Myocyte (in vitro differentiated cells): ENCODE measurements around the gene IRF2BPL. TPM values are rescaled to one million over a fixed set of nuclear protein-coding genes. Genes with fewer than 3 reads are reported as not detected.
"Not testable (repeated sequence)": the region's sequence is repeated elsewhere in the genome, so short reads cannot be mapped to it uniquely, and the experiment has no call there.

Experiments
- DNase-seq: peaks from one replicate; pipeline ENCODE4 v3.0.0-alpha.2; 2012; ENCODE audit warnings: low read depth
- total RNA-seq: library from RNA; depleted of rRNA; stranded (reverse); fragments of >200 nt; gene quantifications from 2 replicates; pipeline ENCODE4 v1.2.3, GENCODE V29; 2014

Gene IRF2BPL
- total RNA-seq, 1 donor from 2014 or later: 78.2 TPM

- no peak for DNase-seq
Measured at GRCh38 chr14:77036484-77037214, 8.1 kb upstream of the IRF2BPL start.

DNA sequence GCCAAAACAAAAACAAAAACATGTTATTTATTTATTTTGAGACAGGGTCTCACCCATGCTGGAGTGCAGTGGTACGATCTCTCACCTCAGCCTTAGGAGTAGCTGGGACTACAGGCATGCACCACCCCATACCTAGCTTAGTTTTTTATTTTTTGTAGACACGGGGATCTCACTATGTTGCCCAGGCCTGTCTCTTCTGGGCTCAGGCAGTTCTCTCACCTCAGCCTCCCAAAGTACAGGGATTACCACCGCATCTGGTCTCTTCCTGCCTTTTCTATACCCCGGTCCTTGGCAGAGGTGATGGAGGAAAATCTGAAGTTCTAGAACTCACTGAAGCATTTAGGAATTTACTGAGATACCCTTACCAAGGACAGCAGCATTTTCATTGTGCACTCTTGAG is 6.8 kb upstream of the IRF2BPL start:
- DNase-seq: no peak

DNA sequence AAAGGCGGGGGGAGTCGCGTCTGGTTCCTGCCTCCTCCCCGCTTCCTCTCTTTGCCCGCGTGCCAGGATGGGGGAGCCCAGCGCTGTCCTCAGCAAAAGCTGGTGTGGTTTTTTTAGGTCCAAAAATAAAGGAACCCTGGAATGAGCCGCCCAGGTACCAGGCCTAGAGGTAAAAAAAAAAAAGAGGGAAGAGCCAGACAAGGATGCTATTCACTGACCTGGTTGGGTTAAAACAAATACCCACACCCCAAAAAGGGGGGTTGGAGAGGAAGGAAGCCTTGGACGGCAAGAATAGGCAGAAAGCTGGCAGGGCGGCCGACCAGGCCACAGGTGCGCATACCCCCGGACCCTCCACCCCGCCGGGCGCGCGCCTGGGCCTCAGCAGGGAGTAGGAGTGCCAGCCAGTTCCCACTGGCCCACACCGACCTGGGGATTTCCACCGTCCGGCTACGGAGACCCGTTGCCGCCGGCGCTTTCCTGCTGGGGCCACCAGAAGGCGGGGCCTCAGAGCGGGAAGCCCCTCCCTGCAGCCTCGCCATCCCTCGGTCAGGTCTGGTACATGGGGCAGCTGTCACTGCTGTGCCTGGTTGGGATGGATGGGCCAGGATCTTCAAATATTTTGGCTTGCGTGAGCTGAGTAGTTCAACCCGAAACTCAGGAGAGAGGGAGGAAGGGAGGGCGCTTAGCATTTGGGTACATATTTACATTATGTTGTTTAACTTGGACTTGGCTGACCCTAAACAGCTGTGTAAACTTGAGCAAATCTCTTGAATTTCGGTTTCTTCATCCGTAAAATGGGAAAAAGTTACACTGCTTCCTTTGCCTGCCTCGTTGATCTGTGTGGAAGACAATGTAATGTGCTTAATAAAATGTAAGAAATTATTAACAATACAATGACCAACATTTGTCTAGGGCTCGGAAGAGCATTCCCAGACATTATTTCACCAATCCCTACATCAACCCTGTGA is 5.4 kb upstream of the IRF2BPL start:
- peak; percentile 96 for DNase-seq

DNA sequence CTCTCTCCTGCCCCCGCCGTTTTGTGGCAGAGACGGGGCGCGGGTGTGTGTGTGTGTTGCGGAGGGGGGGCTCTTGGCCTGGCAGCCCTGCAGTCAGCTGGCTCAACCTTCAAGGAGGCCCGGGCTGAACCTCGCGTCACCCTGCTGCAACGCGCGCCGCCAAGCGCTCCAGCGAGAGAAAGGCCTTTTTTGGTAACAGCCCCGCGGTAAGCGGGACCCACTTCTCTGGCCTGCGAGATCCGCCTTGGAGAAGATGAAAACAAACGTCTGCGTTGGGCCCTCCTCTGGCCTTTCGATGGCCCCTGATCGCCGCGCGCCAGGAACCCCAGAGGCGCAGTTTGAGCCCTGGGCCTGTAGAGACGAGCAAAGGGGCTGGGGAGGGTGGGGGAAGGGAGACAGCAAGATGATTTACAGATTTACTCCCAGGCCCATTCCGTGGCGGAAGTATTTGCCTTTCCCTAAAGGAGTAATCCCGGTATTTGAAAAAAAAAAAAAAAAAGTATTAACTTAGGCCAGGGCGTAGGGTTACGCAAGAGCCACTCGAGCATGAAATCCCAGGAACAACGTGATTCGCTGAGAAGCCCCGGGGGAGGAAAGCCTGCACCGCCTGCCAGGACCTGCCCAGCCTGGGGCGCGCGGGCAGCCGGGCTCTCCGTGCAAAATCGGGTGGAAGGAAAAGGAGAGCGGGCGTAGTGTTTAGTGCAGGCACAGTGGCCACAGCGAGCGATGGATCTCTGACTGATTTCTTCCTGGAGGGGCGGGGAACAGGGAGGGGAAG is 4.5 kb upstream of the IRF2BPL start:
- DNase-seq: peak; percentile 97

GRCh38 chr14:77032491-77032843 is 4.0 kb upstream of the IRF2BPL start:
- DNase-seq: no peak

DNA sequence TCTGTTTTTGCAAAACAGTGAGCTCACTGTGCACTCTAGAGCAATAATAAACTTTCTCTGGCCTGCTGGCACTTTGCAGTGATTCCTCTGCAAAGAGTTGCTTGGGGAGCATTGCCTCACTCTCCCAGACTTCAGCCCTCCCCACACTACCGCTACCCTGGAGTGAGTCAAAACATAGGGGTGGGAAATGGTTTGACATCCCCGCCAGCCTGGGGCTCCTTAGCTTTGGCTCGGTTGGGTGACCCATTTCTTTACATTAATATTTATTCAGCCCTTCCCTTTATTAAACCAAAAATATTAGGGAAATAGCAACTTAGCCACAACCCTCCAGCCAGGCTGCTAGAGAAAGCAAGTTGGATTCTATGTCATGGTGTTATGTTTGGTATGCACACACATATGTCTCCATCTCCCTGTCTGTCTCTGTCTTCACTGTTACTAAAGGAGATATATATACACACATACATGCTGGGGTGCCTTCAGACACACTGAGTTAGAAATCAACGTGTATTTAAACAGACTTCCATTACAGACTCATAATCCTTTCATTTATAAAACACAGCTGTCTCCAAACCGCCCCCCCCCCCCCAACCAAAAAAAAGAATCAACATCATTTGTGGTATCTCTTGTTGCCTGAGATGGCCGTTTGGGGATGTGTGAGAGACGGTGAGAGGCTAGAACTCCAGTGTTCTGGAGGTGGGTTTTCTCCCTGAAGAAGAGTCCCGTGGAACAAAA is 3.4 kb upstream of the IRF2BPL start:
- DNase-seq: peak; percentile 76

GRCh38 chr14:77027538-77028383 is 747 bp downstream of the IRF2BPL start:
- peak; percentile 86 for DNase-seq

GRCh38 chr14:77026930-77027537 is 1.5 kb downstream of the IRF2BPL start:
- DNase-seq: peak; percentile 54

GRCh38 chr14:77026166-77026929 is 2.2 kb downstream of the IRF2BPL start:
- peak; percentile 60 for DNase-seq

DNA sequence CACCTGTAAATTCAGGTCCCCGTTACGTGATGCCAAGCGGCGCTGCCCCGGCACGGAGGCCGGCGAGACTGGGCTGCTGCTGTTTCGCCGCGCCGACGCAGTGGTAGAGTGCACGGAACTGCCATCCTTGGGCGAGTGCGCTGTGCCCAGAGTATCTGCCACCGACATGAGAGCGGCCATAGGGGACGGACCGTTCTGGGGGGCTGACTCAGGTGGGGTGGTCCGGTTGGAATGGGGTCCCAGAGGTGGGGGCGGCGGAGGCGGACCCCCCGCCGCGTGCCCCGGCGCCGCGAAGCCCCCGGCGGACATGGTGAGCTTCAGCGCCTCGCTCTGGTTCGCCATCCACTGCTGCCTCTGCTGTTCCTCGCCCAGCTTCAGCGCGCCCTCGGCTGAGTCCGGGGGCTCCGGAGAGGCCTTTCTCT is 2.8 kb downstream of the IRF2BPL start:
- peak; percentile 29 for DNase-seq

- DNase-seq: peak; percentile 92
Measured at GRCh38 chr14:77024171-77024691, 4.3 kb downstream of the IRF2BPL start.

DNA sequence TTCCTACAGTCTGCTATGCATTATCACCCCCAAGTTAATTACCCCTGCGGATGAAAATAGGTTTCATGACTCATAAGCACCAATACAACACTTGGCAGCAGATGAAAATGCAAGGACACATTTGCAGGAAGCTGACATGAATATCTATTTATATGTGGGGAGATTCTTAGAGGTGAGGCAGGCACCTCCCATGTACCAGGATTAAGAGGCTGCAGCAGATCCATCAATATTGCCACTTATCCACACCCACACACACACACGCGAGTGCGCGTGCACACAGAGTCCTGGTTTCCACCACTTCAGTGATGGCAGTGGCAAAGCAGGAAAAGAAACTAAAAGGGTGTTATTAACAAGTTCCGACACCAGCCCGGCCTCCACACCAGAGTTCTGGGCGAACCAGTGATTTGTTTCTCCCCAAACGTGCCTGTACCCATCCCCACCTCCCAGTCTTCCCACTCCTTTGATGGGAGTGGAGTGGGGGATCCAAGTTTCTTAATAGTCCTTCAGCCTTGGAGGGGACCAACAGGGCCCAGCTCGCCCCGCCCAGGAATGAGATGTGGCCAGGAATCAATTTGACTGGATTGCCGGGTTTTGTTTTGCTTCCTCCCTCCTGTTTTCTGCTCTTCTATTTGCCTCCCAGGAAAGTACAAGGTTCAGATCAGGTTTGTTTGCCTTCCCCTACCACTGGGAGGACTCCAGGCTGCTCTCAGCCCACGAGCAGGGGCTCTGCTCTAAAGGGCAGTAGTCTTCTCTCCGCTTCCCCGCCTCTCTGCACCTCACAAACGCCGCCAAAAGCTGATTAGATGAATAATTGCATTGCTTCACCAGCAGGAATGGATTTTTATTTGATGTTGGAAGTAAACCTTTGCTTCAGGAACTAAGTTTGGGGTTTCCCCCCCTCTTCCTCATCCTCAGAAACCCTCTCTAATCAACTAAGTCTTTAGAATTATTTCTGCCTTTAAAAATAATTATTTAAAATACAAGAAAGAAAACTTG is 5.2 kb downstream of the IRF2BPL start:
- peak; percentile 79 for DNase-seq

DNA sequence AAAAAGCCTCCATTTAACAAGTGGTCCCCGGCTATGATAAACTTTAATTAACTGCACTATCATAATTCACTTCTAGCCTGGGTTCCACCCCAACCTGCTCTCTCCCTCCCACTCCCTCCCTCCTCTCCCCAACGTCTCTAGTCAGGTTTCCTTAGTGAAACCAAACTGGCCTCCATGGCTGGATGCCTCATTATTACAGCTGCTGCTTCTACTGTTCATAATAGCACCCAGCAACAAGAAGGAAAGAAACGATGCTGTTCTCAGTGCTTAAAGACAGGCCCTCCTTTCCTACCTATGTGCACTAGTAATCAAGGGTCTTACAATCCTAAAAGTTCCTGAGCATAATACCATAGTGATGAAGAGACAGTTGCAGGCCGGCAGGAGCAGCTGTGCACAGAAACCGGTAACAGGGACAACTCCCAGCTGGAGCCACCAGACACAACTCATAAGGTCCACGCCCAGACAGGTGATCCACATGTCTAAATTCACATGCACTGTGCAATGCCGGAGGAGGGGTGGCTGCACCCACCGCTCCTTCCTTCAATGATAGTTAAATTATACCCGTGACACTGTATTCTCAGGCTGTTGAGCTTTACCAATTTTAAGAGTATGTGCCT is 6.2 kb downstream of the IRF2BPL start:
- peak; percentile 71 for DNase-seq

DNA sequence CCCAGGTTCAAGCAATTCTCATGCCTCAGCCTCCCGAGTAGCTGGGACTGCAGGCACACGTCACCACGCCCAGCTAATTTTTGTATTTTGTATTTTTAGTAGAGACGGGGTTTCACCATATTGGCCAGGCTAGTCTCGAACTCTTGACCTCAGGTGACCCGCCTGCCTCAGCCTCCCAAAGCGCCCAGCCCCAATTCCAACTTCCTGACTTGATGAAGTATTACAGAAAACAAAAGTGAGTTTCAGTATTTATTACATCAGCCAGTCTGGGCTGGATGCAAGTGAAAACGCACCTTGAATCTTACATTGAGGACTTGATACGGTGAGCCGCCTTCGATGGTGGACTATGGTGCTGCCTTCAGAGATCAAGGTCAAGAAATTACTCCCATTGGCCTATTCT is 7.1 kb downstream of the IRF2BPL start:
- DNase-seq: not testable (repeated sequence)

GRCh38 chr14:77018785-77019184 is 9.7 kb downstream of the IRF2BPL start:
- DNase-seq: no peak

GRCh38 chr14:77017666-77018065 is 10.8 kb downstream of the IRF2BPL start:
- DNase-seq: no peak

DNA sequence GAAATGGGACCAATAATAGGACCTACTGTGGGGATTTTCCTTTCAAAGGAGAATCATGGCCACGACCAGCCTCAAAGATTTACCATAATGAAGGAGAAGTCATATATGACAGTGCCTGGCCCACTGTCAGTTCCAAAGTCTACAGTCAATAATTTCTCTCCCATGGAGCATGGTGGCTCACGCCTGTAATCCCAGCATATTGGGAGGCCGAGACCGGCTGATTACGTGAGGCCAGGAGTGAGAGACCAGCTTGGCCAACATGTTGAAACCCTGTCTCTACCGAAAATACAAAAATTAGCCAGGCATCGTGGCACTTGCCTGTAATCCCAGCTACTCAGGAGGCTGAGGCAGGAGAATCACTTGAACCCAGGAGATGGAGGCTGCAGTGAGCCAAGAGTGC is 13.8 kb downstream of the IRF2BPL start:
- DNase-seq: no peak
